ENCODE results near the gene CDX1.

Gene CDX1

GRCh38 chr5:150142185-150142958 is 24.2 kb upstream of the CDX1 start:
- no peak overlapping the region for H2BK15ac ChIP-seq (replicated peaks; ENCODE audit: low read depth)
- WGBS (ENCODE audit: extremely low coverage, insufficient coverage, low lambda C conversion rate) = no CpG with 5 or more reads among the region's 14 CpGs

GRCh38 chr5:150142959-150143349 is 23.6 kb upstream of the CDX1 start:
- DNase-seq = no peak
- H3K4me3 ChIP-seq (ENCODE audit: low read length) = no peak overlapping the region
- H3K36me3 ChIP-seq (ENCODE audit: control insufficient read depth, insufficient read depth, low read length) = no peaks in the 10 kb centered on the region
- no CpG with 5 or more reads among the region's 4 CpGs for WGBS (ENCODE audit: extremely low coverage, insufficient coverage, low lambda C conversion rate)
- no peak overlapping the region for H2BK5ac ChIP-seq (ENCODE audit: low read length)
- H3K27me3 ChIP-seq (ENCODE audit: insufficient read depth, low read length, poor library complexity) = no peaks in the 10 kb centered on the region
- H3K56ac ChIP-seq (ENCODE audit: low read length) = no peak overlapping the region
- no peak overlapping the region for H2BK120ac ChIP-seq (ENCODE audit: low read depth, low read length)
- H3K79me1 ChIP-seq (ENCODE audit: low read length) = no peaks in the 10 kb centered on the region
- peak overlapping the region; percentile 22 for H3K4ac ChIP-seq (ENCODE audit: low read depth, low read length)
- no peak overlapping the region for H4K5ac ChIP-seq (ENCODE audit: low read length)
- no peak overlapping the region for H2BK15ac ChIP-seq (replicated peaks; ENCODE audit: low read depth)
- no peak overlapping the region for H3K23ac ChIP-seq (ENCODE audit: low read length)
- no peak overlapping the region for H4K8ac ChIP-seq (ENCODE audit: low read depth, low read length)
- no peak overlapping the region for H3K4me2 ChIP-seq (ENCODE audit: low read length)
- H2AK5ac ChIP-seq (ENCODE audit: low read length) = no peak overlapping the region
- H3K79me2 ChIP-seq (ENCODE audit: control insufficient read depth, insufficient read depth, low read length) = no peaks in the 10 kb centered on the region
- H3K9ac ChIP-seq (ENCODE audit: low read length) = no peak overlapping the region
- H3K4me1 ChIP-seq (ENCODE audit: control insufficient read depth, low read depth, low read length) = peaks cover 21% of the 10 kb centered on the region
- no peak overlapping the region for H3K27ac ChIP-seq (ENCODE audit: low read depth, low read length)
- peak overlapping the region; percentile 33 for H3K18ac ChIP-seq (ENCODE audit: low read length)

More at GRCh38 chr5:150142185-150142958, 24.2 kb upstream of the CDX1 start:
- Histone ChIP-seq H3K18ac (ENCODE audit: low read length) (peak overlapping the region; percentile 42), H2AK5ac (ENCODE audit: low read length) (no peak overlapping the region), H3K4me1 (ENCODE audit: control insufficient read depth, low read depth, low read length) (peaks cover 25% of the 10 kb centered on the region), H3K4me2 (ENCODE audit: low read length) (no peak overlapping the region), H3K9ac (ENCODE audit: low read length) (no peak overlapping the region), H3K23ac (ENCODE audit: low read length) (no peak overlapping the region), H2BK5ac (ENCODE audit: low read length) (no peak overlapping the region), H3K27me3 (ENCODE audit: insufficient read depth, low read length, poor library complexity) (no peaks in the 10 kb centered on the region), H3K27ac (ENCODE audit: low read depth, low read length) (peak overlapping the region; percentile 4), H3K79me1 (ENCODE audit: low read length) (no peaks in the 10 kb centered on the region), H3K79me2 (ENCODE audit: control insufficient read depth, insufficient read depth, low read length) (no peaks in the 10 kb centered on the region), H2BK120ac (ENCODE audit: low read depth, low read length) (no peak overlapping the region), H3K4me3 (ENCODE audit: low read length) (no peak overlapping the region), H3K36me3 (ENCODE audit: control insufficient read depth, insufficient read depth, low read length) (no peaks in the 10 kb centered on the region), H3K56ac (ENCODE audit: low read length) (no peak overlapping the region), H4K5ac (ENCODE audit: low read length) (no peak overlapping the region), H4K8ac (ENCODE audit: low read depth, low read length) (no peak overlapping the region), H3K4ac (ENCODE audit: low read depth, low read length) (peak overlapping the region; percentile 65)
- DNase-seq = no peak

- Histone ChIP-seq H3K27ac (ENCODE audit: low read depth, low read length) (peak overlapping the region; percentile 47), H4K5ac (ENCODE audit: low read length) (no peak overlapping the region), H3K18ac (ENCODE audit: low read length) (peak overlapping the region; percentile 33), H3K4me1 (ENCODE audit: control insufficient read depth, low read depth, low read length) (peaks cover 14% of the 10 kb centered on the region), H3K9ac (ENCODE audit: low read length) (no peak overlapping the region), H2BK15ac (replicated peaks; ENCODE audit: low read depth) (no peak overlapping the region), H3K4me3 (ENCODE audit: low read length) (no peak overlapping the region), H3K36me3 (ENCODE audit: control insufficient read depth, insufficient read depth, low read length) (no peaks in the 10 kb centered on the region), H4K8ac (ENCODE audit: low read depth, low read length) (no peak overlapping the region), H3K79me1 (ENCODE audit: low read length) (no peaks in the 10 kb centered on the region), H2BK120ac (ENCODE audit: low read depth, low read length) (no peak overlapping the region), H3K23ac (ENCODE audit: low read length) (no peak overlapping the region), H3K4me2 (ENCODE audit: low read length) (no peak overlapping the region), H2BK5ac (ENCODE audit: low read length) (peak overlapping the region; percentile 24), H3K4ac (ENCODE audit: low read depth, low read length) (peak overlapping the region; percentile 22), H3K27me3 (ENCODE audit: insufficient read depth, low read length, poor library complexity) (no peaks in the 10 kb centered on the region), H3K56ac (ENCODE audit: low read length) (peak overlapping the region; percentile 38), H3K79me2 (ENCODE audit: control insufficient read depth, insufficient read depth, low read length) (no peaks in the 10 kb centered on the region), H2AK5ac (ENCODE audit: low read length) (no peak overlapping the region)
- WGBS (ENCODE audit: extremely low coverage, insufficient coverage, low lambda C conversion rate) = no CpG with 5 or more reads among the region's 20 CpGs
- DNase-seq = no peak
Observed at GRCh38 chr5:150143350-150144245, 23.0 kb upstream of the CDX1 start.

GRCh38 chr5:150144246-150144801 is 22.3 kb upstream of the CDX1 start:
- no peak overlapping the region for H4K5ac ChIP-seq (ENCODE audit: low read length)
- H2AK5ac ChIP-seq (ENCODE audit: low read length) = no peak overlapping the region
- H3K56ac ChIP-seq (ENCODE audit: low read length) = peak overlapping the region; percentile 38
- no peak overlapping the region for H3K23ac ChIP-seq (ENCODE audit: low read length)
- H3K4me2 ChIP-seq (ENCODE audit: low read length) = no peak overlapping the region
- H3K4me3 ChIP-seq (ENCODE audit: low read length) = no peak overlapping the region
- peak overlapping the region; percentile 10 for H3K9ac ChIP-seq (ENCODE audit: low read length)
- H3K79me2 ChIP-seq (ENCODE audit: control insufficient read depth, insufficient read depth, low read length) = no peaks in the 10 kb centered on the region
- peak overlapping the region; percentile 5 for H2BK120ac ChIP-seq (ENCODE audit: low read depth, low read length)
- H2BK5ac ChIP-seq (ENCODE audit: low read length) = peak overlapping the region; percentile 35
- no peaks in the 10 kb centered on the region for H3K36me3 ChIP-seq (ENCODE audit: control insufficient read depth, insufficient read depth, low read length)
- no peaks in the 10 kb centered on the region for H3K79me1 ChIP-seq (ENCODE audit: low read length)
- DNase-seq = no peak
- H4K8ac ChIP-seq (ENCODE audit: low read depth, low read length) = no peak overlapping the region
- H3K4me1 ChIP-seq (ENCODE audit: control insufficient read depth, low read depth, low read length) = peaks cover 12% of the 10 kb centered on the region
- peak overlapping the region; percentile 33 for H3K18ac ChIP-seq (ENCODE audit: low read length)
- H2BK15ac ChIP-seq (replicated peaks; ENCODE audit: low read depth) = no peak overlapping the region
- H3K27ac ChIP-seq (ENCODE audit: low read depth, low read length) = peak overlapping the region; percentile 47
- H3K4ac ChIP-seq (ENCODE audit: low read depth, low read length) = peak overlapping the region; percentile 66
- no peaks in the 10 kb centered on the region for H3K27me3 ChIP-seq (ENCODE audit: insufficient read depth, low read length, poor library complexity)
- no CpG with 5 or more reads among the region's 14 CpGs for WGBS (ENCODE audit: extremely low coverage, insufficient coverage, low lambda C conversion rate)

- H2BK120ac ChIP-seq (ENCODE audit: low read depth, low read length) = no peak overlapping the region
- H3K4me3 ChIP-seq (ENCODE audit: low read length) = no peak overlapping the region
- peaks cover 12% of the 10 kb centered on the region for H3K4me1 ChIP-seq (ENCODE audit: control insufficient read depth, low read depth, low read length)
- no peak for DNase-seq
- H3K27ac ChIP-seq (ENCODE audit: low read depth, low read length) = peak overlapping the region; percentile 47
- peak overlapping the region; percentile 0 for H2BK5ac ChIP-seq (ENCODE audit: low read length)
- H2BK15ac ChIP-seq (replicated peaks; ENCODE audit: low read depth) = no peak overlapping the region
- H3K27me3 ChIP-seq (ENCODE audit: insufficient read depth, low read length, poor library complexity) = no peaks in the 10 kb centered on the region
- H4K8ac ChIP-seq (ENCODE audit: low read depth, low read length) = no peak overlapping the region
- peak overlapping the region; percentile 33 for H3K18ac ChIP-seq (ENCODE audit: low read length)
- H3K23ac ChIP-seq (ENCODE audit: low read length) = no peak overlapping the region
- H3K79me2 ChIP-seq (ENCODE audit: control insufficient read depth, insufficient read depth, low read length) = no peaks in the 10 kb centered on the region
- H2AK5ac ChIP-seq (ENCODE audit: low read length) = no peak overlapping the region
- H3K4me2 ChIP-seq (ENCODE audit: low read length) = no peak overlapping the region
- peak overlapping the region; percentile 38 for H3K56ac ChIP-seq (ENCODE audit: low read length)
- H3K4ac ChIP-seq (ENCODE audit: low read depth, low read length) = no peak overlapping the region
- no peaks in the 10 kb centered on the region for H3K36me3 ChIP-seq (ENCODE audit: control insufficient read depth, insufficient read depth, low read length)
- H3K79me1 ChIP-seq (ENCODE audit: low read length) = no peaks in the 10 kb centered on the region
- no peak overlapping the region for H3K9ac ChIP-seq (ENCODE audit: low read length)
- H4K5ac ChIP-seq (ENCODE audit: low read length) = no peak overlapping the region
- WGBS (ENCODE audit: extremely low coverage, insufficient coverage, low lambda C conversion rate) = no CpG with 5 or more reads among the region's 4 CpGs
Observed at GRCh38 chr5:150144879-150145278, 21.7 kb upstream of the CDX1 start.
